Transverse colon (tissue), 4 donors: ENCODE data around the gene GRIFIN. TPM values are rescaled to one million over a fixed set of nuclear protein-coding genes. Genes with fewer than 3 reads are reported as not detected.

ENCODE experiments used
- DNase-seq: peaks from one replicate; pipeline ENCODE4 v3.0.0-alpha.2; 2019
- H3K27ac ChIP-seq, 4 donors: fragments of 200-600 bp; sonication (generic); 2 replicates each; pipeline ENCODE4 v1.5.1; 2016 to 2018; ENCODE audit warnings: inconsistent platforms in 4 of 4
- H3K27me3 ChIP-seq: fragments of 200-600 bp; sonication (generic); 2 replicates; pipeline ENCODE4 v1.5.1; 2017; ENCODE audit warnings: inconsistent platforms
- H3K36me3 ChIP-seq, 4 donors: fragments of 200-600 bp; sonication (generic); 2 replicates each; pipeline ENCODE4 v1.5.1; 2017 to 2019; ENCODE audit warnings: inconsistent platforms in 4 of 4
- H3K4me1 ChIP-seq, 4 donors: fragments of 200-600 bp; sonication (generic); 2 replicates each; pipeline ENCODE4 v1.5.1; 2017 to 2020; ENCODE audit warnings: inconsistent platforms in 4 of 4
- H3K4me3 ChIP-seq, 4 donors: fragments of 200-600 bp; sonication (generic); 1 replicate in 1 of 4; 2 replicates in 3 of 4; pipeline versions ENCODE4 v1.5.1 to v1.6.1; 2017 to 2019; ENCODE audit warnings: inconsistent platforms in 4 of 4
- H3K9me3 ChIP-seq, 2 donors: fragments of 200-600 bp; sonication (generic); 2 replicates each; pipeline ENCODE4 v1.5.1; 2017 to 2019; ENCODE audit warnings: inconsistent platforms in 2 of 2
- EP300 ChIP-seq: sonication (generic); formaldehyde crosslinking; IDR thresholded peaks from one replicate; pipeline ENCODE4 v1.6.1; 2017; ENCODE audit warnings: antibody characterized with exemption, low read depth
- POLR2A ChIP-seq: fragments of 450-650 bp; IDR thresholded peaks from one replicate; pipeline ENCODE4 v1.6.1; 2016; ENCODE audit warnings: antibody characterized with exemption, mild to moderate bottlenecking, moderate library complexity
- POLR2AphosphoS5 ChIP-seq, 3 donors: sonication (generic); formaldehyde crosslinking; IDR thresholded peaks; one replicate each; pipeline ENCODE4 v1.6.1; 2016; ENCODE audit warnings: antibody characterized with exemption in 3 of 3
- WGBS, 2 donors: methylation state at CpG; one replicate each; pipeline ENCODE4 v1.1.5; 2018; ENCODE audit warnings: low coverage in 1 of 2; 5-methylcytosine and 5-hydroxymethylcytosine counted together
- in situ Hi-C, 4 donors: fragments of 200-750 bp; cut with MboI; loops; one replicate each; pipeline versions ENCODE4 v1.15.0 to v1.15.1; 2017; ENCODE audit warnings: low sequenced_read_pairs in 3 of 4, low pct_ligation_motif_present in 1 of 4, low pct_unique_long_range_greater_than_20kb in 1 of 4
- intact Hi-C: fragments of 100-400 bp; cut with DNase I; formaldehyde crosslinking; loops from one replicate; pipeline ENCODE4 v1.15.1; 2023; ENCODE audit warnings: low total_unique reads
- total RNA-seq, 4 donors: library from RNA; depleted of rRNA; stranded (reverse); fragments of >200 nt; gene quantifications; one replicate each; pipeline ENCODE4 v1.1.0, GENCODE V29; 2016
- TF ChIP-seq, protein P1 (sequence below), 5 experiments: fragments of 200-600 bp in 3 of 5; fragments of 450-650 bp in 2 of 5; sonication (generic) in 3 of 5; IDR thresholded peaks; 1 replicate in 2 of 5; 2 replicates in 3 of 5; pipeline ENCODE4 v1.5.1; 2016 to 2017; ENCODE audit warnings: antibody characterized with exemption in 5 of 5, inconsistent platforms in 3 of 5, mild to moderate bottlenecking in 2 of 5, moderate library complexity in 1 of 5

GRIFIN gene
- total RNA-seq, 4 donors from 2014 or later: not detected

DNA sequence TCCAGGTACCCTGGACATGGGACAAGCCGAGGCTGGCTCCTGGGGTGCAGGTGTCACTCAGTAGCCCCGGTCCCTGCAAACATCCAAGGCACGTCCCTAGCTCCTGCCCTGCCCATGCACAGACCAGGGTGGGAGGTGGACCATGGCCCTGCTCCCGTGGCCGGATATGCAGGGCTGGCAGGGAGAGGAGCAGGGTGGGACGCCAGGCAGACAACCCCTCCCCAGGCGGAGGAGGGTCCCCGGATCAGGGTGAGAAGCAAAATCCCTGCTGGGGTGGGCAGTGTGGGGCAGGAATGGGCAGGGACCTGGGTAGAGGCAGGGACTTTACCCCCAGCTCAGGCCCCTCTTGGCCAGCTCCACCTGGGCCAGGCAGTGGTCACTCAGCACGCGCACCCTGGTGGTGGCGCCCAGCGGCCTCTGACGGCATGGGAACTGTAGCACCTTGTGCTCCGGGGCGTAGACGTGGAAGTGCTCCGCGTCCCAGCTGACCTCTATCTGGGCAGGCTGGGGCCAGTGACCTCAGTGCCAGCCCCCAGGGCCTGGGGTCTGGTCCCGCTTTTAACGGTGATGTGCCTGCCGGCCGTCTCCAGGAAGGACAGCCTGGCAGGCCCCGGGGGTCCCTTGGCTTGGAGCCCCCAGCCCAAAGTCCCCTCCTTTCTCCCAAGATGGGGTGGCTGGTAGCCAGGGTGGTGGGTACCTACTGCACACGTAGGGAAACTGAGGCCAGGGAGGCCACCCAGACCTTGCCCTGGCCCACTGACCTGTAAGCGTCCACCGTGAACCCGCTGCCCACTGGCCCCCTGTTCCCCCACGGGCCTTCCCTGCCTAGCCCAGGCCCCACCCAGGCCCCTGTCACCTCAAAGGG, 1.2 kb downstream of the GRIFIN start:
- in situ Hi-C loops (loop anchor here in 3 of 4 donors (25.0 kb wide), 1 partner anchor 212 kb away; the partner anchor contains the start of gene AMZ1 (in 3 of the 3)), intact Hi-C loops (no loop called here)
- Histone ChIP-seq H3K9me3 (no peaks in the 10 kb centered on the region), H3K27ac (no peak overlapping the region), H3K4me3 (no peak overlapping the region), H3K4me1 (peaks cover 15 to 18% (median 16%) of the 10 kb centered on the region in 4 donors), H3K36me3 (no peaks in the 10 kb centered on the region), H3K27me3 (peaks cover 26% of the 10 kb centered on the region)
- no peak for TF ChIP-seq POLR2A
- TF ChIP-seq EP300: no peak
- TF ChIP-seq, protein P1, sequence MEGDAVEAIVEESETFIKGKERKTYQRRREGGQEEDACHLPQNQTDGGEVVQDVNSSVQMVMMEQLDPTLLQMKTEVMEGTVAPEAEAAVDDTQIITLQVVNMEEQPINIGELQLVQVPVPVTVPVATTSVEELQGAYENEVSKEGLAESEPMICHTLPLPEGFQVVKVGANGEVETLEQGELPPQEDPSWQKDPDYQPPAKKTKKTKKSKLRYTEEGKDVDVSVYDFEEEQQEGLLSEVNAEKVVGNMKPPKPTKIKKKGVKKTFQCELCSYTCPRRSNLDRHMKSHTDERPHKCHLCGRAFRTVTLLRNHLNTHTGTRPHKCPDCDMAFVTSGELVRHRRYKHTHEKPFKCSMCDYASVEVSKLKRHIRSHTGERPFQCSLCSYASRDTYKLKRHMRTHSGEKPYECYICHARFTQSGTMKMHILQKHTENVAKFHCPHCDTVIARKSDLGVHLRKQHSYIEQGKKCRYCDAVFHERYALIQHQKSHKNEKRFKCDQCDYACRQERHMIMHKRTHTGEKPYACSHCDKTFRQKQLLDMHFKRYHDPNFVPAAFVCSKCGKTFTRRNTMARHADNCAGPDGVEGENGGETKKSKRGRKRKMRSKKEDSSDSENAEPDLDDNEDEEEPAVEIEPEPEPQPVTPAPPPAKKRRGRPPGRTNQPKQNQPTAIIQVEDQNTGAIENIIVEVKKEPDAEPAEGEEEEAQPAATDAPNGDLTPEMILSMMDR (IDR thresholded peaks at IDR 0.05): no peak
- TF ChIP-seq POLR2AphosphoS5 (IDR thresholded peaks at IDR 0.05): no peak
- no peak for DNase-seq
- 82% methylated on average over 23 of the region's 28 CpGs; no CpG with 5 or more reads in 1 of the 2 donors for WGBS, 2 donors

DNA sequence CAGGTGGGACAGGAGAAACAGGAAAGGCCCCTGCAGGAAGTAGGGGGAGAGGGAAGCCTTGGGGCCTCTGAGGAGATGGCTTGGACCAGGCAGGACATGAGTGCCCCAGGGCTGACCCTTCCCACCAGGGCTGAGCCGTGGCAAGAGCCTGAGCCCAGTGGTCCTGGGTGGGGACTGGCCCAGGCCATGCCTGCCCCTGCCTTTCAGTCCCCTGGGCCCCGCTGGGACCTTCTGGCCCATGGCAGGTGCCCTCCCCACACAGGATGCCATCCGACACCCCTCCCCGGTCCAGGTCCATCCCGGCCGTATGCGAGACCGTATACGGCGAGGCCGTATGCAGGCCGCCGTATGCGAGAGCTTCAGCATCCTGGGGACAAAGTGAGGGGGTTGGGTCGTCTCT, 2.0 kb downstream of the GRIFIN start:
- H3K9me3 ChIP-seq: no peaks in the 10 kb centered on the region
- intact Hi-C loops (no loop called here), in situ Hi-C loops (loop anchor here in 2 of 4 donors (25.0 kb wide), 1 partner anchor 213 kb away; the partner anchor contains the start of gene AMZ1 (in 2 of the 2))
- H3K36me3 ChIP-seq: no peaks in the 10 kb centered on the region
- no peak overlapping the region for H3K27ac ChIP-seq
- H3K27me3 ChIP-seq: peaks cover 20% of the 10 kb centered on the region
- TF ChIP-seq POLR2A (no peak), EP300 (no peak), POLR2AphosphoS5 (IDR thresholded peaks at IDR 0.05) (no peak)
- TF ChIP-seq, protein P1 (IDR thresholded peaks at IDR 0.05): no peak
- DNase-seq: no peak
- peaks cover 15 to 18% (median 16%) of the 10 kb centered on the region in 4 donors for H3K4me1 ChIP-seq
- WGBS, 2 donors: 76% methylated on average over 15 of the region's 15 CpGs; no CpG with 5 or more reads in 1 of the 2 donors
- no peak overlapping the region for H3K4me3 ChIP-seq

DNA sequence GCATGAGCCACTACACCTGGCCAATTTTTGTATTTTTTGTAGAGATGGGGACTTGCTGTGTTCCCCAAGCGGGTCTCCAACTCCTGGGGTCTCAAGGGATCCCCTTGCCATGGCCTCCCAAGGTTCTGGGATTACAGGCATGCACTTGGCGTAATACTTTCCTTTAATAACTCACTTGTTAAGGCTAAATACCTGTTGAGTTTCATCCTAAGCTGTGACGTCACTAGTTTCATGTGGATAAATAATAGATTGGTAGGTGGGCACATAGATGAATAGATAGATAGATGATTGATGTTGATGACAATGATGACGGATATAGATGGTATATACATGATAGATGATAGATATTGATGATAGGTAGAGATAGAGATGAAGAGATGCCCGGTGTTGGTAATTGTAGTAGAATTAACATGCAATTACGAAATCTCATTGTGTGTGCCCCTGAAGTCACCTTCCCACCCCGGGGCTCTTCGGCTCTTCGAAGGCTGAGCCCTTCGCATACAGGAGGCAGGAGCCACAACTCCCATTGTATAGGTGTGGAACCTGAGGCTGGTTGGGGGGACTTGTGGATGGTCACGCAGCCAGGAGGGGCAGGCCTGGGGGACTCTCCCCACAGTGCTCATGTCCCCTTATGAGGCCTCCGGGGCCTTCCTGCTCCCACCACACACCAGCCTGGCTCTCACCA, 2.6 kb downstream of the GRIFIN start:
- Histone ChIP-seq H3K27ac (no peak overlapping the region), H3K4me3 (no peak overlapping the region), H3K36me3 (no peaks in the 10 kb centered on the region), H3K27me3 (peaks cover 20% of the 10 kb centered on the region), H3K4me1 (peaks cover 11 to 16% (median 13%) of the 10 kb centered on the region in 4 donors), H3K9me3 (no peaks in the 10 kb centered on the region)
- 78 to 94% methylated on average over 3 to 12 of the region's 12 CpGs for WGBS, 2 donors
- in situ Hi-C loops: loop anchor here in 2 of 4 donors (25.0 kb wide), 1 partner anchor 214 kb away; the partner anchor contains the start of gene AMZ1 (in 2 of the 2)
- intact Hi-C loops: no loop called here
- DNase-seq: no peak
- no peak for TF ChIP-seq POLR2A
- TF ChIP-seq EP300: no peak
- TF ChIP-seq, protein P1 (IDR thresholded peaks at IDR 0.05): no peak
- no peak for TF ChIP-seq POLR2AphosphoS5 (IDR thresholded peaks at IDR 0.05)

DNA sequence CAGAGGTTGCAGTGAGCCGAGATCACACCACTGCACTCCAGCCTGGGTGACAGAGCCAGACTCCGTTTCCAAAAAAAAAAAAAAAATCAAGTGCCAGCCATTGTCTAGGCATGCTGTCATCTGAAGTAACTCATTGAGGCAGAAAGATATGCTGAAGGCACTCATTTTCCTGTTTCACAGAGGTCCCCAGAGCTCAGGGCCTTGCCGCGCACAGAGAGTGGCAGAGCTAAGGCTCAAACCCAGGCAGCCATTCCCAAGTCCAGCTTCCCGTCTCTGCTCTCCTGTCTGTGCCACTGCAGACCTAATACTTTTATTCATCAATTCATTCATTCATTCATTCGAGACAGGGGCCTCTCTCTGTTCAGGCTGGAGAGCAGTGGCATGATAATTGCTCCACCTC, 3.5 kb downstream of the GRIFIN start:
- peaks cover 20% of the 10 kb centered on the region for H3K27me3 ChIP-seq
- TF ChIP-seq, protein P1 (IDR thresholded peaks at IDR 0.05): no peak
- H3K27ac ChIP-seq: no peak overlapping the region
- H3K36me3 ChIP-seq: no peaks in the 10 kb centered on the region
- in situ Hi-C loops (loop anchor here in 2 of 4 donors (25.0 kb wide), 1 partner anchor 215 kb away; the partner anchor contains the start of gene AMZ1 (in 2 of the 2)), intact Hi-C loops (no loop called here)
- WGBS, 2 donors: 75% methylated on average over 6 of the region's 6 CpGs; no CpG with 5 or more reads in 1 of the 2 donors
- no peaks in the 10 kb centered on the region for H3K9me3 ChIP-seq
- no peak for DNase-seq
- peaks cover 3 to 9% (median 4%) of the 10 kb centered on the region in 4 donors for H3K4me1 ChIP-seq
- no peak overlapping the region for H3K4me3 ChIP-seq
